GM19328 (cell line): ENCODE measurements around the gene DENND1A.

ENCODE experiments used
- ATAC-seq: cut with Tn5 transposase; IDR thresholded peaks from one replicate; pipeline ENCODE4 v1.9.1; 2021; ENCODE audit warnings: mild to moderate bottlenecking, moderate library complexity; ENCODE audit not compliant: unreplicated experiment

The DENND1A gene

DNA sequence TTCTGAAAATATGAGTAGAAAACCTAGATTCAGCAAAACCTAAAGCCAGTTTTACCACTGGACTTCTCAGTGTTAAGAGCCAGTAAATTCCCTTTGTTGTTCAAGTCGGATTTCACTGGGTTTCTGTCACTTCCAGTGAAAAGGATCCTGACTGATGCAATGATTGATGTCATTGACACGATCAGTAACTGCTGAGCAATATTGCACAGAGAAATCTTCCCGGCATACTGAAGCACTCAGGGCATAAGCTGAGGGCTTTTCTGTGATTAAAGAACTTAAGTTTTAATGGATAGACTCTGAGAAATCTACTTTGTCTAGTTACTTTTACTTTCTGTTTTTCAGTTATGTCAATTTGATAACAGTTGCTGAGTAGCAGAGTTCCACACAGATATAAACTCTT is 61.9 kb downstream of the DENND1A start:
- no peak for ATAC-seq

DNA sequence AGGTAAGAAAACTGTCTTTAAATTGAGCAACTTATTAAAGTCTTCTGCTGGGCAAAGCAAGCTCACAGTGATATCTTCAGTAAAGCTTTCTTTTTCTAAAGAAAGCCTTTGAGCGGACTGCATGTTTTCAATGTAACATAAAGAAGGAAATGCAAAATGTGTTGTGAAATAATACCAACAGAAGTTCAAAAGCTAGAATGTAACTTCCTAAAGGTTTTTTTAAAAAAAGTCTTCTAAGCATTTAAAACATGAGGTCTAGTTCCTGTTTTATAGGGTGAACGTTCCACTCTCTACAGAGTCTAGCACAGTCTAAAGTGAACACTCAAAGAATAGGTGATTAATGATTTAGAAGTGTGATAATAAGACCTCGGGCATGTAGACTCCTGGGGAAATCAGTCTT is 62.9 kb downstream of the DENND1A start:
- ATAC-seq = no peak

DNA sequence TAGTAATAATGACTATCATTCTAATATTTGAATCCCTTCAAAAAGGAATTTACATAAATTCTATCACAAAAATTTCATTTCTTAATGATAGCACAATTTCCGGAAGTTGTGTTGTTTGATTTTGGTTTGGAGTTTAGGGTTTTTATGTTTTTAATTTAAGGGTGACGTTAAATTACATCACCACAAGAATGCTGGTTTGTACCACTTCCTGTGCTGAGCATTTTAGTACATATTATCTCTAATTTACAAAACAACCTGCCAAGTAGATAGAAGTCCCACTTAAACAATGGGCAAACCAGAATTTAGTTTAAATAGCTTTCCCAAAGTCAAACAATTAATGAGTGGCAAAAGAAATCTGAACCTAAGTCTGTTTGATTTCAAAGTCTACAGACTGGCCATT is 63.4 kb downstream of the DENND1A start:
- ATAC-seq = no peak

DNA sequence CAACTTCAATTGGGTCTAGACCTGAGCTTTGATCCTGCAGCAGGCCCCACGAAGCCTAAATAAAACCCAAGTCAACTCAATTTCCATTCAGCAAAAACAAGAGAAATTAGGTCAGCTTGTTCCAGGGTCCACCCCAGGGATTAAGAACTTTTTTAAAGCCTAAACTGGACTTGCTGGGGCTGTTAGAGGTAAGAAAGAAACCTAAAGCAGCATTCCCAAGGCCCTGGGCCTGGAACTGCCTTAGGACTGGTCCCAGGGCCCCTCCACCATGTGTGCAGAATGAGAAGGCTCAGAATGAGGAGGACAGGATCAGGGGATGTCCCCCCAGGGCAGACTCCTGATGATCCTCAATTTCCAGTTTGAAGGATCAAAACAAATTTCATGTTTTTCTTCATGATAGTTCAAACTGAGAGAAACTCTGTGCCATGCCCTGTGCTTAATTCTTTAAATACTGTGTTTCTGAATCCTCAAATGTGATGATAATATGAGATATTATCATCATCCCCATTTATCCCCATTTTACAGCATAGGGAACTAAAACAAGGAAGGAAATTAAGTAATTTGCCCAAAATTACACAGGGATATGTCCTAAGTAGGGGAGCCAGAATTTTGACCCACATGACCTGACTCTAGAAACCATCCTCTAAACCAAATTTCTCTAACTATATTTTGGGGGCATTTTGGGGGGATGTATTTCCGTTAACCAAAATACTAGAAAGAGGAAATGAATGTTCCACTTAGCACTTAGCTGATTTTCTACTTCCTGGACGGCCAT is 64.5 kb downstream of the DENND1A start:
- ATAC-seq = no peak

DNA sequence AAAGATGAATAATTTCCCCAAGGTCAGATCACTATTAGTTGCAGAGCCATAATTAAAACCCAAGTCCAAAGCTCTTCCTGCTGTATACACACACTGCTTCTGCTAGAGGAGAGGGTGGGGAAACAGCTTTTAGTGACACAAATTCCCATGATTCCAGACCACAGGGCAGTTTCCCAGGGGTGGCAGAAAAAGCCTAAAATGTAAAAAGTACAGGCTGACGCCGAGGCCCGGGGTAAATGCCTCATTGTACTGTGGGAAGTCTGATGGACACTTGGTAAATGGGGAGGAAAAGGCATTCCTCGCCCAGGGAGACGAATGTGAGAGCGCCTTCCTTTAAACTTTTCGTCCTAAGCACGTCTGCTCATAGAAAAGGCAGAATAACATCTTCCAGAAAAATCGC is 65.7 kb downstream of the DENND1A start:
- ATAC-seq = no peak

DNA sequence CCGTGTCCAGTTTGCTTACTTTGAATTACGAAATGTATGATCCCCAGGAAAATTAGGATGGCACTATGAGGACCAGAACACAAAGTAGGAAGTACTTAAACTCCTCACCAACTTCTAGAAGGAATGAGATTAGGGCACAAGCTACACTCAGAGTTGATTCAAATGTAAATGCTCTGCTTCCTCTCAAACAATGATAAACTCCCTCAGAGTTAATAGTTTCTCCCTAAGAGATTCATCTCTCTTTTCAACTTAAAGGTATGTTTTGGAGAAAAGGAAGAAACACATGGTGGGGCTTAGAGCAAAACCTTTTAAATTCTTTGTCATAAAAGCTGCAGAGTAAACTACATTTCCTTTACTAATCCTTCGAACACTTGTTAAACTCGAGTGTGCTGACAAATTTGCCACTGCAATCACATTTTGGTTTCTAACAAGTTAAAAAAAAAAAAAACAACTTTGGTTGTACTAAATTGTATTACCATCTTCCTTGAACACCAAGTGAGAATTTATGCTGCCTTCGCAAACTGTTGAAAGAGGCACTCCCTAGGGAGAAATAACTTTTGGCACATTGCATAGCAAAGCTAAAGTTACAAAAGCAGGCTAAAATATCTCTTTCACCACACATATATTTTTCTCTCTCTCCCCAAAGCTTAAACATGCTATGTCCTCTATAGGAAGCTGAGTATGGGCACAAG is 66.6 kb downstream of the DENND1A start:
- ATAC-seq = no peak

DNA sequence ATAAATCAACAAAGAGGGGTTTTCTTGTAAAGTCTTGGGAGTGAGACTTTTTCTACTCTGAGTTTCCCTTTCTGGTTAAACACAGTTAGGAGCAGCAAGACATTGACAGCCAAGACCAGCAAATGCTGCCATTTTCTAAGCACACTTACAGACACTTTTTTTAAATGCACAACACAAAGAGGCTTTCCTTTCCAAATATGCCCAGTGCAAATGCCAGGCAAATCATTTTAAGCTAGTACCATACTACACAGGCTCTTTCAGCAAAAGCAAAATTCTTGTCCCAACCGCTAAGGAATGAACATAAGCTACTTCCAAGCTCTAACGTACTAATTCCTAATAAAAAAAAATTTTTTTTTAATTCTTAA is 68.2 kb downstream of the DENND1A start:
- no peak for ATAC-seq

DNA sequence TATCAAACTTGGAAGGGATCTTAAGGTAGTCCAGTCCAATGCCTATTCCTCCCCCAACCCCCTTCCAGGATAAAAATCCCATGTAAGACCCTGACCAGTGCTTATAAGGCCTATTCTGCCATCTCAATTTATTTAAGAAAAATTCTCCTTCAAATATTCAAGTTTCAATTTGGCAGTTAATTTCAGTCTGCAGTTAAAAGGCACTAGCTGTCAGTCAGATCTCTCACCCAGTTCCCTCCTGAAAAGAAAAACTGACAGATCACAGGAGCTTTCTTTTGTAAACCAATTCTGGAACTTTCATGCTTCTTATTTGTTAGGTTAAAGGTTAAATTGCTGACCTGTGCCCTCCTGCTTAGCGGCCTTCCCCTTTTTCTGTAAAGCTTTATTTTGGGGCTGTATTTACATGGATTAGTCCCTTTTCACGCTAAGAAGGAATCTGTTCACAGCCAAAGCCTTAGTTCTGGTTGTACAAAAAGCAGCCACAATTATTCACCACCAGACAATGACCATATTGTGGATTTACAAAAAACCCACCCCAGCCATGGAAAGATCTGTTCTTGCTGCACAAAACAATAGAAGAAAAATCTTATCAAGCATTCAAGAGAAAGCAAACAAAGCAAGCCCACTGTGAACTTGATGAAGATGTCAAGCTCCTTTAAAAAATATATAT is 68.7 kb downstream of the DENND1A start:
- ATAC-seq = no peak

DNA sequence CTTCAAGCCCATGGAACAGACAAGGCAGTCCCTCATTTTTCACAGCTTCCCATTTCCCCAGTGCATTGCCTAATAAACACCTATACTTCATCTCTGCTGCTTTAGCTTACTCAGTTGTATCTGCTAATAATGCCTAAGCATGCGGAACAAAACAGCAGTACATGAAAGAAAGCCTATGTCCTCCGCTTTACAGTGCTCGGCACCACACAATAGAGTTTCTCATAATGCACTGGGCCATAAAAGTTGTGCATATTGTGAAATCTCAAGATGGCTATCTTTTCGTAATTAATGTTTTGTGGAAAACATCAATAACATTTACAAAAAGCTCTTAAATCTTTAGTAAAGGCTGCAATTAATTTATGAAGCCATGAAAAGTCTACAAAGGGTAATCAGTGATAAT is 69.3 kb downstream of the DENND1A start:
- no peak for ATAC-seq

DNA sequence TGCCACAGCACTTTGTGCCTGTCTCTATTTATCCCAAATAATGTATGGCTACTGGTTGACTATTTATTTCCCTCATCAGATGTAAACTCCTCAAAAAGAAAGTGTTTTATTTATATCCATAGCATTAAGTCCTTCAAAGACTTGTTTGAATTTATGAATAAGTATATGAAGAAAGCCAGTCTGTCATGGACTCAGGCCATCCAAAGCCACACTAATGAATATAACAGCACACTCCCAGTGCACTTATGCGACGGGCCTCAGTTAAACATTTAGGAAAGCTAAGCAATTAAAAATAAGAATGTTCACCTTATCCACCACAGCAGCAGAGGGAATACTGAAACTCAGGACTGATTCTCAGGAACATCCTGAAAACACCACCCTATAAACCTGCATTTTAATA is 77.5 kb downstream of the DENND1A start:
- ATAC-seq = no peak

DNA sequence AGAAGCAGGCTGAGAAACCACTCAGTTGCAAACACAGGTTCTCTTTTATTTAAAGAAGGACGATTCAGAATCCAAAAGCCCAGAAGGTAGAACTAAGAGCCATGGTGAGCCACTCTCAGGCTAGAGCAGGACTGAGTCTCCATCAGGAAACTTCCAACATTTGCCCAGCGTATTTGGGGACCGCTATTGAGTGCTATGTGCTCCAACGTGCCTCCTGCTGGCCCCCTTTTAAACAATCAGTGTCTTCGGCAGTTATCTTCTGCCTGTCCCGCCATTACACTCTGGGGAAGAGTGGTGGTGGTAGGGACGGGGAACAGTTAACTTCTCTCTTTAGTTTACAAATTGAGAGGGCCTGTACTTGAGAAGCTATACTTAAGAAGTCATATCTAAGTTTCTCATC is 78.1 kb downstream of the DENND1A start:
- ATAC-seq = no peak

DNA sequence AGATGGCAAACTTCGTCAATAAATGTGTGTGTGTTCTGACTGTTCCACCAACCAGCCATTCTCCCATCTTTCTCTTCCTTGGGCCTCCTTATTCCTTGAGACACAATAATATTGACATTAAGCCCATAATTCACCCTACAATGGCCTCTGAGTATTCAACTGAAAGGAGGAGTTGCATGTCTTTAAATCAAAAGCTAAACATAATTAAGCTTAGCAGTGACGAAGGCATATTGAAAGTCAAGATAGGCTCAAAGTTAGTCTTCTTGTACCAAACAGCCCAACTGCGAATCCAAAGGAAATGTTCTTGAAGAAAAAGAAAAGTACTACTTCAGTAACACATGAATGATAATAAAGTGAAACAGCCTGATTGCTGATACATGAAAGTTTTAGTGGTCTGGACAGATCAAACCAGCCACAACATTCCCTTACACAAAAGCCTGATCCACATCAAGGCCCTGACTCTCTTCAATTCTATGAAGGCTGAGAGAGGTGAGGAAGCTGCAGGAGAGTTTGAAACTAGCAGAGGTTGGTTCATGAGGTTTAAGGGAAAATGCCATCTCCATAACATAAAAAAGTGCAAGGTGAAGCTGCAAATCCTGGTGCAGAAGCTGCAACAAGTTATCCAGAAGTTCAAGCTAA is 81.4 kb downstream of the DENND1A start:
- no peak for ATAC-seq

DNA sequence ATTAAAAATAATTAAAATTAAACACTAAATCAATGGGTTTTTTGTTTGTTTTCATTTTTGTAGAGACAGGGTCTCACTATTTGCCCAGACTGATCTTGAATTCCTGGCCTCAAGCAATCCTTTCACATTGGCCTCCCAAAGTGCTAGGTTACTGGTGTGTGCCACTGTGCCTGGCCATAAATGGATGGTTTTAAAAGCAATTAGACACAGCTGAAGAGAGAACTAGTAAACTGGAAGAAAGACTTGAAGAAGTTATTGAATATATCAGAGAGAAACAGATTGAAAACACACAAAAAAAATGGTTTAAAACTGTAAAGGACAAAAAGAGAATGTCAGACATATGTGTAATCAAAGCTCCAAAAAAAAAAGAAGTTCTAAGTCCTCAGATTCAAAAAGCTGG is 83.0 kb downstream of the DENND1A start:
- ATAC-seq = no peak

DNA sequence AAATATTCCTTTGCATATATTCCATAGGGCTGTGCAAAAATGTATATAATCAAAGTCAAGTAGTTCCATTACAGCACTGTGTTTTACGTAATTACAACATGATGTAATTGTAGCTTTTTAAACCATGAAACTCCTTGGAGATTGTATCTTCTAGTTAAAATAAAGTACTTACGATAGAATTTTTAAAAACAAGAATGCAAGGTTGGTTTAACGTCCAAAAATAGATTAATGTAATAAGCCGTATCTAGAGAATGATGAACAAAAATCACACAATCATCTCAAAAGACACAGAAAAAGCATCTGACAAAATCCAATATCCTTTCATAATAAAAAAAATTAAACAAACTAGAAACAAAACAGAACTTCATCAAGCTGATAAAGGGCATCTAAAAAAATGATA is 86.2 kb downstream of the DENND1A start:
- no peak for ATAC-seq

DNA sequence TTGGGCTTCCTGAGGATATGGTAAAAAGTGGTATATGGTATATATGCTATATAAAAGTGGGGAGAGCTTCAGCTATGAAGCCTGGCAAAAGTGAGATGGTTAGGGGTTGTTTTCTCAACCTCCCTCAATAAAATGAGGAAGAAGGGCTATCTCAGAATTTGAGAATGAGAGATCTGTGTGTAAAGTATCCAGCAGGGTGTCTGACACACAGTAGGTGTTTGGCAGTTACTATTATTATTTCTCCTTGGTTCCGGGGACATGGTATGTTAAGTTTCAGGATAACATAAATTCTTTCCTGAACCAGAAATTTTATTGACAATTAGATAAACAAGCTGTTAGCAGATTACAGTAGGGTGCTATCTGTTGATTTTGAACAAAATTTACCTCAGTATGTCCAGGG is 94.1 kb downstream of the DENND1A start:
- no peak for ATAC-seq

DNA sequence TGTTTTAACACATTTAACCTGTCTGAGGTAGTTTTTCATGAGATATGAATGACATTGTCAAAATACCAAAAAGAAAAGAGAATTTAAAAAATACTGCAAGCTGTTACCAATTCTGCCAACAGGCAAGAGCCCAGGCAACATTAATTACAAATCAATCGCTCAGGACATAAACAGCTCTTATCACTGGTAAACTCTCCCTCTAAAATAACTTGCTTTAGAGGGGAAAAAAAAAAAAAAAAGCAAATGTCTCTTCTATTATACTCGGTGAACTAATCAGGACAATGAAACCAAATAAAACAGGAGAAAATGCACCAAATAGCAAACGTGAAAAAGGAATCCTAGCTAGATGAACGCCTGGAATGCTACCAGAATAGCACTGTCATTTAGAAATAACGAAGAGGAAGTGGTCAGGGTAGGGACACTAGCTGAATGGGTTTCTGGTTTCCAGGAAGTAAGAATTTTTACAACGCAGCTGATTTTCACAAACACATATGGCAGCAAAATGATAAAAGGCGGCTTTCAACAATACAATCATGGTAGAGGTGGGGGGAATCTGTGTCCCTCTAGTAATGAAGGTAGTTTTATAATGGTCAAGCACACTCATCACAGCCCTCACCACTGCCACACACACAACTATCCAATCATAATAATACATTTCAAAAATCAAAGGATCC is 94.9 kb downstream of the DENND1A start:
- no peak for ATAC-seq

DNA sequence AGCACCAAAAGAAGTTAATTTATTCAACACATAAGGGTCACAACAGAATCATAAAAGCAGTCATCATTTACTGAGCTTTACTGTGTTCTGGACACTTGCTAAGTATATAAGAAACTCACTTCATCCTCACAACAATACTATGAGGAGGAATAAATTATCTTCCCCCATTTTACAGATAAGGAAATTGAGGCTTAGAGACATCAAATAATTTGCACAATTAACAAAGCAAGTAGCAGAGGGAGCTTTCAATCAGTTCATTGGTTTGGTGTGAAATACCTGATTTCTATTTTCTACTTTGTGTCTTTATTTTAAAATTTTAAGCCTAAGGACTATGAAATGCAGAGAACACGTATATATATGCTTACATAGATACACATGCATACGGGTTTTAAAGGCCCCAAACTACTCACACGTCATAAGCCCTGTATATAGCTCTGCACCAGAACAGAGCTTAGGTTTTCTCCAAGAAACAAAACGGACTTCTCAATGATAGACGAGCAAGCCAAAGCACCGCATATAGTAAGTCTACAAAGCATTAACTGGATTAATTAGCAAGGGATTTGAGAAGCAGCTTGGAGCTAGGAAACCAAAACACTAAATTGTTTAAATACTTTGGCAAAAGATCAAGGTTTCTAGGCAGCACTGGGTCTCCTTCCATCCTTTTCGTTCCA is 95.6 kb downstream of the DENND1A start:
- no peak for ATAC-seq

DNA sequence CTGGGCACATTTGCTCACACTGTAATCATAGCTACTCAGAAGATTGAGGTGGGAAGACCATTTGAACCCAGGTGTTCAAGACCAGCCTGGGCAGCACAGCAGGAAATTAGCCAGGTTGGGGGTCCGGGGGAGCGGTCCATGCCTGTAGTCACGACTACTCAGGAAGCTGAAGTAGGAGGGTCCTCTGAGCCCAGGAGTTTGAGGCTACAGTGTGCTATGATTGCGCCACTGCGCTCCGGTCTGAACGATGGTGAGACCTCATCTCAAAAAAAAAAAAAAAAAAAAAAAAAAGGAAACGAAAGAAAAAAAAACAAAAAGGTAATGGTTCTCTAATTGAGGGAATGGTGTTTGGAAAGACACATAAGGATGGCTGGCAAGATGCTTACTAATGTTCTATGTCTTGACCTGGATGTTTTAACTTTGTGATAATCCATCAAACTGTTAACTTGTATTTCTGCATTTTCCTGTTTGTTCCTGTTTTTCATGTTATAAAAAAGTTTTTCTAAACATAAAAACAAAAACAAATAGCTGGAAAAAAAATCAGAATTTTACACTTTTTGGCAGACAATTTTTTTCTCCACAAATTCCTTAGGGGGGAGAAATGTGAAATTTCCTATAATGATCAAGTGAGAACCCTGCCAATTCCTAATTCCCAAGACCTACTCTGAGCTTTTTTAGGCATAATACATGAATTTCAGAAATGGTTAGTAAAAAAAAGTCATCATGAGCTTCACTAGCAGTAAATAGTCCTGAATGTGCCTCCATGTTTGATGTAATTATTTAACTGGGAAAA is 96.9 kb downstream of the DENND1A start:
- ATAC-seq = no peak

DNA sequence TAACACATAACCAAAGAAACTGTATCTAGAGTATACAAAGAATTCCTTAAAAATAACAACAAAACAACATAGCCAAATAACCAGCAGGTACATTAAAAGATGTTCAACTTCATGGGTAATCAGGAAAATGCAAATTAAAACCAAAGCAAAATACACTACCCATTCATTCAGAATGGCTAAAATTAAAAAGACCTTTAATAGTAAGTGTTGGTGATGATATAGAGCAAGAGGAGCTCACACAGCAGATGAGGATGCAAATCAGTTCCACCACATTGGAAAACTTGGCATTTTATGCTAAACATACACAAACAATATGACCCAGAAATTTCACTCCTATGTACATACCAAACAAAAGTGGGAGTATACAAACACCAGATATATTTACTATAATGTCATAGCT is 97.8 kb downstream of the DENND1A start:
- no peak for ATAC-seq

DNA sequence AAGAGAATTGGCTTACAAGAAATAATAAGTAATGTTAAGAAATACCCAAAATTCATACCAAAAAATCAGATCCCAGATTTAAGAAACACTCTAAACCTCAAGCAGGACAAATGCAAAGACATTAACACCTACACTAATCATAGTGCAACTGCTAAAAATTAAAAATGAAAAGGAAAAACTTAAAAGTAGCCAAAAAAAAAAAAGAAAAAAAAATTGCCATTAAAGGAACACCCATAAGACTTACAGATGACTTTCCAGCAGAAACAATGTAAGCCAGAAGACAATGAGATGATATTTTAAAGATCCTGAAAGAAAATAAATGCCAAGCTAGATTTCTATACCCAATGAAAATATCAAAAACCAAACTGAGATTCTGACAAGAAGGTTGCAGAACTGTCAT is 101.5 kb downstream of the DENND1A start:
- no peak for ATAC-seq
